ENCODE results near the gene CELF4.

Gene CELF4

DNA sequence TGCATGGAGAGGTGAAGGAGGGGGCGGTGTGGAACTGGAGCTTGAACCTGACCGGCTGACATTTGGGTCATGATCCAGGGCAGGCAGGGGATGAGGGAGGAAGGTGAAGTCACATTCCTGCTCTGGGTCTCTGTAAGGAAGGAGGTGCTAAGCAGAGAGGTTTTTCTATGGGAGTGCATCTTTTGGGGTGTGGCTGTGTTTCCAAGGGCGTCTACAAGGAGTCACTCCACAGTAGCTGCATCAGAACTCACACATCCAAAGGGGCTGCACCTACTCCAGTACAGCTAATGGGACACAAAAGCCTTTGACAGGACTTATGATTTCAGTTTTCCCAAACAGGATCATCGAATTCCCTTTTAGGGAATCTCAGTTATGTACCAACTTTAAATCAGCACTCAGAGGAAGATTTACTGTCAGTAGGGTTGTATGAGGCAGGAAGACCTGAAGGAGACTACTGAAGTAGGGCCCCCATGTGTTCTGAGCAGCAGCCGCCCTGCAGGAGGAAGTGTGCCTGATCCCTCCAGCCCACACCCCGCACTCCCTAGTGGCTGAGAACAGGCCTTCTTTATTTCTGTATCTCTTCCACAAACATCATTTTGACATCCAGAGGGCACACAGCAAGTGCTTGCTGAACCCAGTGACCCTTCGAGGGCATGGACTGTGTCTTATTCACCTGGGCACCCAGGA, 137.2 kb downstream of the CELF4 start:
- Histone ChIP-seq H3K27me3 (ENCODE audit: insufficient read depth, poor library complexity, severe bottlenecking) (no peaks in the 10 kb centered on the region), H3K4me3 (replicated peaks; ENCODE audit: insufficient read depth, low read length) (no peak overlapping the region), H3K27ac (replicated peaks) (no peak overlapping the region)
- TF ChIP-seq GABPA (IDR thresholded peaks at IDR 0.05; ENCODE audit: low read depth), result no peak
- no peak for DNase-seq (ENCODE audit: low read depth in 1 of 2, low spot score in 1 of 2)

- H3K4me3 ChIP-seq (replicated peaks; ENCODE audit: insufficient read depth, low read length), result no peak overlapping the region
- no peak overlapping the region for H3K27ac ChIP-seq (replicated peaks)
- TF ChIP-seq, protein P1, sequence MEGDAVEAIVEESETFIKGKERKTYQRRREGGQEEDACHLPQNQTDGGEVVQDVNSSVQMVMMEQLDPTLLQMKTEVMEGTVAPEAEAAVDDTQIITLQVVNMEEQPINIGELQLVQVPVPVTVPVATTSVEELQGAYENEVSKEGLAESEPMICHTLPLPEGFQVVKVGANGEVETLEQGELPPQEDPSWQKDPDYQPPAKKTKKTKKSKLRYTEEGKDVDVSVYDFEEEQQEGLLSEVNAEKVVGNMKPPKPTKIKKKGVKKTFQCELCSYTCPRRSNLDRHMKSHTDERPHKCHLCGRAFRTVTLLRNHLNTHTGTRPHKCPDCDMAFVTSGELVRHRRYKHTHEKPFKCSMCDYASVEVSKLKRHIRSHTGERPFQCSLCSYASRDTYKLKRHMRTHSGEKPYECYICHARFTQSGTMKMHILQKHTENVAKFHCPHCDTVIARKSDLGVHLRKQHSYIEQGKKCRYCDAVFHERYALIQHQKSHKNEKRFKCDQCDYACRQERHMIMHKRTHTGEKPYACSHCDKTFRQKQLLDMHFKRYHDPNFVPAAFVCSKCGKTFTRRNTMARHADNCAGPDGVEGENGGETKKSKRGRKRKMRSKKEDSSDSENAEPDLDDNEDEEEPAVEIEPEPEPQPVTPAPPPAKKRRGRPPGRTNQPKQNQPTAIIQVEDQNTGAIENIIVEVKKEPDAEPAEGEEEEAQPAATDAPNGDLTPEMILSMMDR (IDR thresholded peaks at IDR 0.05; ENCODE audit: insufficient read depth, low read length), result no peak
- TF ChIP-seq POLR2AphosphoS5 (IDR thresholded peaks at IDR 0.05; ENCODE audit: low read depth), result no peak
- no peak for TF ChIP-seq GABPA (IDR thresholded peaks at IDR 0.05; ENCODE audit: low read depth)
- no peak for TF ChIP-seq SPI1 (IDR thresholded peaks at IDR 0.05; ENCODE audit: borderline replicate concordance, low read depth)
- TF ChIP-seq, protein P2, sequence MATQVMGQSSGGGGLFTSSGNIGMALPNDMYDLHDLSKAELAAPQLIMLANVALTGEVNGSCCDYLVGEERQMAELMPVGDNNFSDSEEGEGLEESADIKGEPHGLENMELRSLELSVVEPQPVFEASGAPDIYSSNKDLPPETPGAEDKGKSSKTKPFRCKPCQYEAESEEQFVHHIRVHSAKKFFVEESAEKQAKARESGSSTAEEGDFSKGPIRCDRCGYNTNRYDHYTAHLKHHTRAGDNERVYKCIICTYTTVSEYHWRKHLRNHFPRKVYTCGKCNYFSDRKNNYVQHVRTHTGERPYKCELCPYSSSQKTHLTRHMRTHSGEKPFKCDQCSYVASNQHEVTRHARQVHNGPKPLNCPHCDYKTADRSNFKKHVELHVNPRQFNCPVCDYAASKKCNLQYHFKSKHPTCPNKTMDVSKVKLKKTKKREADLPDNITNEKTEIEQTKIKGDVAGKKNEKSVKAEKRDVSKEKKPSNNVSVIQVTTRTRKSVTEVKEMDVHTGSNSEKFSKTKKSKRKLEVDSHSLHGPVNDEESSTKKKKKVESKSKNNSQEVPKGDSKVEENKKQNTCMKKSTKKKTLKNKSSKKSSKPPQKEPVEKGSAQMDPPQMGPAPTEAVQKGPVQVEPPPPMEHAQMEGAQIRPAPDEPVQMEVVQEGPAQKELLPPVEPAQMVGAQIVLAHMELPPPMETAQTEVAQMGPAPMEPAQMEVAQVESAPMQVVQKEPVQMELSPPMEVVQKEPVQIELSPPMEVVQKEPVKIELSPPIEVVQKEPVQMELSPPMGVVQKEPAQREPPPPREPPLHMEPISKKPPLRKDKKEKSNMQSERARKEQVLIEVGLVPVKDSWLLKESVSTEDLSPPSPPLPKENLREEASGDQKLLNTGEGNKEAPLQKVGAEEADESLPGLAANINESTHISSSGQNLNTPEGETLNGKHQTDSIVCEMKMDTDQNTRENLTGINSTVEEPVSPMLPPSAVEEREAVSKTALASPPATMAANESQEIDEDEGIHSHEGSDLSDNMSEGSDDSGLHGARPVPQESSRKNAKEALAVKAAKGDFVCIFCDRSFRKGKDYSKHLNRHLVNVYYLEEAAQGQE (IDR thresholded peaks at IDR 0.05; ENCODE audit: insufficient replicate concordance, low read depth), result no peak
- DNase-seq (ENCODE audit: low read depth in 1 of 2, low spot score in 1 of 2), result no peak
- H3K27me3 ChIP-seq (ENCODE audit: insufficient read depth, poor library complexity, severe bottlenecking), result no peaks in the 10 kb centered on the region
Observed at GRCh38 chr18:37426586-37426985, 139.0 kb downstream of the CELF4 start.

- no peak overlapping the region for H3K4me3 ChIP-seq (replicated peaks; ENCODE audit: insufficient read depth, low read length)
- H3K27ac ChIP-seq (replicated peaks), result no peak overlapping the region
- no peak for TF ChIP-seq GABPA (IDR thresholded peaks at IDR 0.05; ENCODE audit: low read depth)
- no peak for TF ChIP-seq POLR2AphosphoS5 (IDR thresholded peaks at IDR 0.05; ENCODE audit: low read depth)
- TF ChIP-seq, protein P2 (IDR thresholded peaks at IDR 0.05; ENCODE audit: insufficient replicate concordance, low read depth), result no peak
- DNase-seq (ENCODE audit: low read depth in 1 of 2, low spot score in 1 of 2), result no peak
- no peaks in the 10 kb centered on the region for H3K27me3 ChIP-seq (ENCODE audit: insufficient read depth, poor library complexity, severe bottlenecking)
Observed at GRCh38 chr18:37425222-37425621, 140.4 kb downstream of the CELF4 start.

- no peak overlapping the region for H3K27ac ChIP-seq (replicated peaks)
- H3K4me3 ChIP-seq (replicated peaks; ENCODE audit: insufficient read depth, low read length), result no peak overlapping the region
- TF ChIP-seq GABPA (IDR thresholded peaks at IDR 0.05; ENCODE audit: low read depth), result no peak
- no peak for TF ChIP-seq POLR2AphosphoS5 (IDR thresholded peaks at IDR 0.05; ENCODE audit: low read depth)
- TF ChIP-seq SPI1 (IDR thresholded peaks at IDR 0.05; ENCODE audit: borderline replicate concordance, low read depth), result no peak
- TF ChIP-seq, protein P1 (IDR thresholded peaks at IDR 0.05; ENCODE audit: insufficient read depth, low read length), result no peak
- TF ChIP-seq, protein P2 (IDR thresholded peaks at IDR 0.05; ENCODE audit: insufficient replicate concordance, low read depth), result no peak
- DNase-seq (ENCODE audit: low read depth in 1 of 2, low spot score in 1 of 2), result no peak
- H3K27me3 ChIP-seq (ENCODE audit: insufficient read depth, poor library complexity, severe bottlenecking), result no peaks in the 10 kb centered on the region
Observed at GRCh38 chr18:37424507-37424906, 141.1 kb downstream of the CELF4 start.
